Peyer's patch (tissue), 4 donors: Measurements from ENCODE around the gene CNTNAP2.

Source experiments
- CTCF ChIP-seq, 6 experiments: fragments of 450-650 bp in 4 of 6; fragments of 200-600 bp in 2 of 6; sonication (generic) in 1 of 6; IDR thresholded peaks; one replicate each; pipeline ENCODE4 v1.5.1; 2017 to 2019; ENCODE audit warnings: antibody characterized with exemption in 6 of 6, mild to moderate bottlenecking in 3 of 6, moderate library complexity in 1 of 6
- POLR2A ChIP-seq, 2 donors: fragments of 450-650 bp; IDR thresholded peaks; one replicate each; pipeline ENCODE4 v1.5.1; 2017; ENCODE audit warnings: antibody characterized with exemption in 2 of 2, mild to moderate bottlenecking in 2 of 2, moderate library complexity in 2 of 2

DNA sequence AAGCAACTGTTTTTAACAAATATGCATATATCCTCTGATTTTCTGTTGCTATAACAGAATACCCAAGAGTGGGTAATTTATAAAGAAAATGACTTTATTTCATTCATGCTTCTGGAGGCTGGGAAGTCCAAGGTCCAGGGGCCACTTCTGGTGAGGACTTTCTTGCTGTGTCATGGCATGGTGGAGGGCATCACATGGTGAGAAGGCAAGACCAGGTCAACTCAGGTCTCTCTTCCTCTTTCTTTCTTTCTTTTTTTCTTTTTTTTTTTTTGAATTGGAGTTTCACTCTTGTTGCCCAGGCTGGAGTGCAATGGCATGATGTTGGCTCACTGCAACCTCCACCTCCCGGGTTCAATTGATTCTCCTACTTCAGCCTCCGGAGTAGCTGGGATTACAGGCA, 2170.9 kb downstream of the CNTNAP2 start:
- no peak for TF ChIP-seq CTCF (IDR thresholded peaks at IDR 0.05)
- TF ChIP-seq POLR2A (IDR thresholded peaks at IDR 0.05) = no peak
